ENCODE results near the gene CCDC50. TPM values are rescaled to one million over a fixed set of nuclear protein-coding genes. Genes with fewer than 3 reads are reported as not detected.

The CCDC50 gene
- total RNA-seq, 1 donor from 2014 or later: 58.7 TPM

- Histone ChIP-seq H3K4me3 (no peak overlapping the region), H3K27me3 (no peaks in the 10 kb centered on the region), H3K27ac (no peak overlapping the region), H3K4me1 (no peaks in the 10 kb centered on the region), H3K36me3 (no peaks in the 10 kb centered on the region), H3K9me3 (no peaks in the 10 kb centered on the region)
- TF ChIP-seq POLR2AphosphoS5 (IDR thresholded peaks at IDR 0.05; ENCODE audit: insufficient read depth in 1 of 2, low read depth in 1 of 2): no peak
- no peak for TF ChIP-seq CTCF (IDR thresholded peaks at IDR 0.05)
- no peak for TF ChIP-seq POLR2A (IDR thresholded peaks at IDR 0.05)
- intact Hi-C loops (cut with DNase I): no loop called here
- DNase-seq (ENCODE audit: extremely low spot score in 2 of 2): no peak
Observed at GRCh38 chr3:191414286-191414685, 85.1 kb downstream of the CCDC50 start.

DNA sequence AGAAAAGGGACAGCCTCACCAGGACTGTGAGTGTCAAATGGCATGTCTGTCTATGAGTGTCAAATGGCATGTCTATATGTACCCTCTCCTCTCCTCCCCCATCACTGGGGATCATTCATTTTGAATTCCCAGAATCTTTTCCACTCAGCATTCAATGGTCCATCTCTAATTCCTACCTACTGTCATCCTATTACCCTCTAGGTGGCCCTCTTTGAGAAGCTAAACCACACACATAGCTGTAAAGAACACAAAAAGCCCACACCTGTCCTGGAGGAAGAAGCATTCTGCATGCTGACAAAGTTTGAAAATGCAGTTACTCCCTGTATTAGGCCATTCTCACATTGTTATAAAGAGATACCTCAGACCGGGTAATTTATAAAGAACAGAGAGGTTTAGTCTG, 85.5 kb downstream of the CCDC50 start:
- no peaks in the 10 kb centered on the region for H3K36me3 ChIP-seq
- intact Hi-C loops (cut with DNase I): no loop called here
- no peaks in the 10 kb centered on the region for H3K4me1 ChIP-seq
- TF ChIP-seq POLR2A (IDR thresholded peaks at IDR 0.05) (no peak), POLR2AphosphoS5 (IDR thresholded peaks at IDR 0.05; ENCODE audit: insufficient read depth in 1 of 2, low read depth in 1 of 2) (no peak), CTCF (IDR thresholded peaks at IDR 0.05) (no peak)
- H3K27me3 ChIP-seq: no peaks in the 10 kb centered on the region
- H3K9me3 ChIP-seq: no peaks in the 10 kb centered on the region
- H3K27ac ChIP-seq: no peak overlapping the region
- H3K4me3 ChIP-seq: no peak overlapping the region
- DNase-seq (ENCODE audit: extremely low spot score in 2 of 2): no peak

- intact Hi-C loops (cut with DNase I): no loop called here
- no peak for TF ChIP-seq POLR2AphosphoS5 (IDR thresholded peaks at IDR 0.05; ENCODE audit: insufficient read depth in 1 of 2, low read depth in 1 of 2)
- TF ChIP-seq POLR2A (IDR thresholded peaks at IDR 0.05): no peak
- TF ChIP-seq CTCF (IDR thresholded peaks at IDR 0.05): no peak
- no peaks in the 10 kb centered on the region for H3K27me3 ChIP-seq
Observed at GRCh38 chr3:191415566-191415965, 86.4 kb downstream of the CCDC50 start.

DNA sequence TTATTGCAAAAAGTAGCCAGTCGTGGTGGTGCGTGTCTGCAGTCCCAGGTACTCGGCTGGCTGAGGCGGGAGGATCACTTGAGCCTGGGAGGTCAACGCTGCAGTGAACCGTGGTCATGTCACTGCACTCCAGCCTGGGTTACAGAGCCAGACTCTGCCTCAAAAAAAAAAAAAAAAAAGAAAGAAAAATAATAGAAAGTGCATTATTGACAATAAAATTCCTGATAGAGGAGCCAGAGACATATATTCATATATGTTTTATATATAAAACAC, 88.2 kb downstream of the CCDC50 start:
- Histone ChIP-seq H3K9me3 (no peaks in the 10 kb centered on the region), H3K4me1 (no peaks in the 10 kb centered on the region), H3K27ac (no peak overlapping the region), H3K36me3 (no peaks in the 10 kb centered on the region), H3K27me3 (no peaks in the 10 kb centered on the region), H3K4me3 (no peak overlapping the region)
- TF ChIP-seq CTCF (IDR thresholded peaks at IDR 0.05) (no peak), POLR2AphosphoS5 (IDR thresholded peaks at IDR 0.05; ENCODE audit: insufficient read depth in 1 of 2, low read depth in 1 of 2) (no peak), POLR2A (IDR thresholded peaks at IDR 0.05) (no peak)
- no peak for DNase-seq (ENCODE audit: extremely low spot score in 2 of 2)
- intact Hi-C loops (cut with DNase I): no loop called here

More at GRCh38 chr3:191415566-191415965, 86.4 kb downstream of the CCDC50 start:
- Histone ChIP-seq H3K36me3 (no peaks in the 10 kb centered on the region), H3K4me1 (no peaks in the 10 kb centered on the region), H3K4me3 (no peak overlapping the region), H3K9me3 (no peaks in the 10 kb centered on the region), H3K27ac (no peak overlapping the region)
- DNase-seq (ENCODE audit: extremely low spot score in 2 of 2): no peak

DNA sequence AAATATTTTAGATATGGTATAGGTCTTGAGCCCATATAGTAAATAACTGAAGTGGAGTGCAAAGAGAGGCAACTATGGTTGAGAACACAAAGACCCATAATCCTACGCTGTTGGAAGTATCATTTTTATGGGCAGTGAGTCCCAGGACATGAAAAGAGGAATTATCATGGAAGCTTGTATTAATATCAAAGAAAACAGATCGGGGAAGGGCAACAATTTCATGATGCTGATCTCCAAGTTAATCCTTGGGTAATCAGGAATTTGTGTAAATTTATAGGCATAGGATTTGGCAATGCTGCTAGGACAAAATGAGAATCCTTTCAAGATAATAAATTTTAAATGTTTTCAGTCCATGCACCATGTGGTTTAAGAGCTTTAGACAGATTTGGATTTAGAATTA, 91.6 kb downstream of the CCDC50 start:
- DNase-seq (ENCODE audit: extremely low spot score in 2 of 2): no peak

More for the DNA sequence above, 91.6 kb downstream of the CCDC50 start:
- intact Hi-C loops (cut with DNase I): loop anchor here (1.0 kb wide), 1 partner anchor 34 kb away; no protein-coding TSS in a partner anchor
- no peak overlapping the region for H3K27ac ChIP-seq
- no peaks in the 10 kb centered on the region for H3K36me3 ChIP-seq
- H3K4me3 ChIP-seq: no peak overlapping the region
- no peak for TF ChIP-seq POLR2A (IDR thresholded peaks at IDR 0.05)
- no peak for TF ChIP-seq POLR2AphosphoS5 (IDR thresholded peaks at IDR 0.05; ENCODE audit: insufficient read depth in 1 of 2, low read depth in 1 of 2)
- no peak for TF ChIP-seq CTCF (IDR thresholded peaks at IDR 0.05)
- H3K9me3 ChIP-seq: no peaks in the 10 kb centered on the region
- H3K27me3 ChIP-seq: no peaks in the 10 kb centered on the region
- H3K4me1 ChIP-seq: no peaks in the 10 kb centered on the region
